NCI-H1694 (cell line): ENCODE results near the gene BAG3.
"Not testable (repeated sequence)": the region's sequence is repeated elsewhere in the genome, so short reads cannot be mapped to it uniquely, and the experiment has no call there.

Experiments
- DNase-seq: peaks from one replicate; lab custom pipeline; 2025; lab: John Stamatoyannopoulos, UW

BAG3 gene

GRCh38 chr10:119650692-119651513 lies at the start of gene BAG3:
Gene BAG3 (plus strand): TSS chr10:119651380. CDS start chr10:119651676, 296 bp downstream.
- DNase-seq, result no peak

- no peak for DNase-seq
Observed at GRCh38 chr10:119602241-119603095, 48.7 kb upstream of the BAG3 start.

DNA sequence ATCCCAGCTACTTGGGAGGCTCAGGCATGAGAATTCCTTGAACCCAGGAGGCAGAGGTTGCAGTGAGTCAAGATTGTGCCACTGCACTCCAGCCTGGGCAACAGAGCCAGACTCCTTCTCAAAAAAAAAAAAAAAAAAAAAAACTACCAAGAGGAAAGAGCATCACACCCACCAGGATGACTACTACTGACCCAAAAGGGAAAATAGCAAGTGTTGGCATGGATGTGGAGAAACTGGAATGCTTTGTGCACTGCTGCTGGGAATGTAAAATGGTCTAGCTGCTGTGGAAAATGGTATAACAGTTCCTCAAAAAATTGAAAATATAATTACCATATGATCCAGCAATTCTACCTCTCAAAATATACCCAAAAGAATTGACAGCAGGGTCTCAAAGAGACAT lies 46.7 kb upstream of the BAG3 start:
- no peak for DNase-seq

DNA sequence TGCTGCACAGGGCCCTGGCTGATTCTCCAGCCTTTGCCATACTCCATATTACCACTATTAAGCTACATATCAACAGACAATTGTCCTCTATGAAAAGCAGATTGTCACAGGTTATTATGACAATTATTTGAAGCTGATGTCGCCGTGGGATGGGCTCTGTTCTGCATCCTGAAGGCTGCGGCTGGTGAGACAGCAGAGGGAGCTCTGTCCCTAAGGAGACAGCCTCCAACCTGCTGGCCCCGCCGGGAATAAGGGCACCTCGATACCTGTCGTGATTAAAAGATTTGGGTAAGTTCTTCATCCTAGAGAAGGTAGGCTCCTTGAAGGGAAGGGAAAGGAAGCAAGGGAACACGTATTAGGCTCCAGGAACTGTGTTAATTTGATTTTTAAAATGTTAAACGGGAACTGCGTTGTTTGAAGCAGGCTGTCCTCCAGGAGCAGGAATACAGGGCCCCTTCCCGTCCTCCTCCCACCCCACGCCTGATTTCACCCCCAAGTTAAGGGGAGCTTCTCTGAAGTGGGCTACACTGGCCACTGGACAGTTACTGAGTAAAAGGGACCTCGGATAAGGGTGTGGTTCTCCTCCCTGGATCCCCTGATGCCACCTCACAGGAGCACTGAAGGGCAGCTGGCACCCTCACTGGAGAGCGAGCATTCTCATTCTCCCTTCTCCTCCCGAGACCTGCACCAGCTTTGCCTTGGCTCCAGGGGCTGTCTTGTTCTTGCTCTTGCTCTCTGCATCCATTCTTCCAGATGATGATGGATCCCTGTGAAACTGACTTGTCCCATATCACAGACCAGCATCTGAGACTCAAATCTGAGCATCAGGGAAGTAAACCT lies 42.6 kb upstream of the BAG3 start:
- DNase-seq, result no peak

DNA sequence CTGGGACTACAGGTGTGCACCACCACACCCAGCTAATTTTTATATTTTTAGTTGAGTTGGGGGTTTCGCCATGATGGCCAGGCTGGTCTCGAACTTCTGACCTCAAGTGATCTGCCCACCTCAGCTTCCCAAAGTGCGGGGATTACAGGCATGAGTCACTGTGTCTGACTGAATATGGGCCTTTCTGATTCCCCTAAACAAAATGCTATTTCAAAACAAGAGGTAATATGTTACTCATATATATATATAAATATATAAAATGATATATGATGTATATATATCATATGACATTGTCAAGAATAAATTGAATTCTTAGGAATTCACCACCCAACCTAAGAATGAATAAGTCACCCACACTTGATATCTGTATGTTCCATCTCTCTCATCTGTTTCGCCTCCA lies 41.7 kb upstream of the BAG3 start:
- no peak for DNase-seq

DNA sequence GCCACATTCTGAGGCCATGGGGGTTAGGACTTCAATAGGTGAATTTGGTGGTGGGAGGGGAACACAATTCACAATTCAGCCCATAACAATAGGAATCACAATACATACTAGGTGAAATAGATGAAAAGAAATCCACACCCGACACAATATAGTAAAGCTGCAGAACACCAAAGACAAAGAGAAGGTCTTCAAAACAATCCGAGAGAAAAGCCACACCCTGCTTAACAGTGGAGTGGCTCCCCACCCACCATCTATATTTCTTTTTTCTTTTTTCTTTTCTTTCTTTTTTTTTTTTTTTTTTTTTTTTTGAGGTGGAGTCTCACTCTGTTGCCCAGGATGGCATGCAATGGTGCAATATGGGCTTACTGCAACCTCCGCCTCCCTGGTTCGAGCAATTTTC lies 39.7 kb upstream of the BAG3 start:
- no peak for DNase-seq

GRCh38 chr10:119613741-119614140 lies 37.4 kb upstream of the BAG3 start:
- no peak for DNase-seq

GRCh38 chr10:119614686-119615085 lies 36.5 kb upstream of the BAG3 start:
- DNase-seq, result no peak

- no peak for DNase-seq
Observed at GRCh38 chr10:119616882-119617570, 34.2 kb upstream of the BAG3 start.

DNA sequence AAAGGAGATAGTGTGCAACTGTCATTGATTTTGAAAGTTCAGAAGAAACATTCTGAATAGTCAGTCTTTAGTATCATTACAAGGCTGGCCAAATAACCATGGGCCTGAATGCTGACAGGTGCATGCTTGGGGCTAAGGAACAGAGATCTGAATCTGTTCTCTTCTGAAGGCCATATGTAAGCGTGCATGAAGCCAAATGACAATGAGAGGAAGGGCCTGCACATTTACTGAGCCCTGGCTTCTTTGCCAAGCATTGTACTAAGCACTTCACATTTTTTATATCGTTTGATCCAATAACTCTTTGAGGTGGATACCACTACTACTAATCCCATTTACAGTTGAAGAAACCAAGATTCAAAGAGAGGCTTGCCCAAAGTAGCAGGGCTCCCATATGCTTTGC lies 32.0 kb upstream of the BAG3 start:
- no peak for DNase-seq

DNA sequence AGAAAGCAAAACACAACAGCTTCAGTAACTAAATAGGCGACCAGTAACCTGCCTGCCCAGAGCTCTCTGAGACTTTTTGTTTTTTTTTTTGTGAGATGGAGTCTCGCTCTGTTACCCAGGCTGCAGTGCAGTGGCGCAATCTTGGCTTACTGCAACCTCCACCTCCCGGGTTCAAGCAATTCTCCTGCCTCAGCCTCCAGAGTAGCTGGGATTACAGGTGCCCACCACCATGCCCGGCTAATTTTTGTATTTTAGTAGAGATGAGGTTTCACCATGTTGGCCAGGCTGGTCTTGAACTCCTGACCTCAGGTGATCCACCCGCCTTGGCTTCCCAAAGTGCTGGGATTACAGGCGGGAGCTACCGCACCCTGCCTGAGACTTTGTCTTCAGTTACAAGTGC lies 31.4 kb upstream of the BAG3 start:
- not testable (repeated sequence) for DNase-seq

- DNase-seq, result no peak
Observed at GRCh38 chr10:119620241-119621077, 30.7 kb upstream of the BAG3 start.

DNA sequence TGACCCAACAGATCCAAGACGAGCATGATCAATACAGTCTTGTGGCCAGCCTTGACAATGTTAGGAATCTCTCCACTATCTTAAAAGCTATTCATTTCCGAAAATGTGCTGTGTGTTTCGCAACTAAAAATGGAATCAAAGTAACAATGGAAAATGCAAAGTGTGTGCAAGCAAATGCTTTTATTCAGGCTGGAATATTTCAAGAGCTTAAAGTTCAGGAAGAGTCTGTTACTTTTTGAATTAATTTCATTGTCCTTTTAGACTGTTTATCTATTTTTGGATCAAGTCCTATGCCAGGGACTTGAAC lies 30.1 kb upstream of the BAG3 start:
- no peak for DNase-seq

DNA sequence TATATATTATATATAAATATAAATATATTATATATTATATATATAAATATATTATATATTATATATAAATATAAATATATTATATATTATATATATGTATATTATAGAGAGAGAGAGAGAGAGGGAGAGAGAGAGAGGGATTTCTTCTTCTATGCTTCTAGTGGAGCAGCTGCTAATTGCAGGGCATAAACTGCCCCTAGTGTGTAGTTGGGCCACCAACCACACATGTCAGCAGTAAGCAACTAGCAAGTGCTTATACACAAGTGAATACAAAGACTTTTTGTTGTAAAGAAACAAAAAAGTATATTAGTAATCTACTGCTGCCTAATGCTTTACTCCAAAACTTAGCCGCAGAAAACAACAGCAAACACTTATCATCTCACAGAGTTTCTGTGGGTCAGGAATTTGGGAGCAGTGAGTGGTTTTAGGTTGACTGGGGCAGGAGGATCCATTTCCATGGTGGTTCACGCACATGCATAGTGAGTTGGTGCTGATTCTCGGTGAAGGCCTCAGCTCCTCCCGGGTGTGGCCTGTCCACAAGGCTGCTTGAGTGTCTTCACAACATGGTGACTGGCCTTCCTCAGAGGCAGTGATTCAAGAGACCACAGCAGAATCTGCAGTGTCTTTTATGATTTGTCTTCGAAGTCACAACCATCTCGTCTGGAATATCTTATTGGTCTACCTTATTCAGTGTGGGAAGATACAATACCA lies 25.5 kb upstream of the BAG3 start:
- no peak for DNase-seq

DNA sequence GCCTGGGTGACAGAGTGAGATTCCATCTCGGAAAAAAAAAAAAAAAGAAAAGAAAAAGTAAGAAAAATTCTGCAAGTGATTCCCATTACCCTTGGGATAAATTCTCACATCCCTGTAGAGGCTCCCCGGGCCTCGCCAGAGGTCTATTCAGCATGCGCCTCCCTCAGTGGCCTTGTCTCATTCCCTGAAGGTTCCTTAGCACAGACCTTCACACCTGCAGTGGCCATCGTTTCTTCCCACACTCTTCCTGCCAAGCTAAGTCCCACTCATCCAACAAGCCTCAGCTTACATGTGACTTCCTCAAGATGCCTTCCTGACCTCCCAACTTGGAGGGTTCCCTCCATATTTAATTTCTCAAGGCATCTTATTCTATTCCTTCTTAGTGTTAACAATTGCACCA lies 20.9 kb upstream of the BAG3 start:
- DNase-seq, result no peak

DNA sequence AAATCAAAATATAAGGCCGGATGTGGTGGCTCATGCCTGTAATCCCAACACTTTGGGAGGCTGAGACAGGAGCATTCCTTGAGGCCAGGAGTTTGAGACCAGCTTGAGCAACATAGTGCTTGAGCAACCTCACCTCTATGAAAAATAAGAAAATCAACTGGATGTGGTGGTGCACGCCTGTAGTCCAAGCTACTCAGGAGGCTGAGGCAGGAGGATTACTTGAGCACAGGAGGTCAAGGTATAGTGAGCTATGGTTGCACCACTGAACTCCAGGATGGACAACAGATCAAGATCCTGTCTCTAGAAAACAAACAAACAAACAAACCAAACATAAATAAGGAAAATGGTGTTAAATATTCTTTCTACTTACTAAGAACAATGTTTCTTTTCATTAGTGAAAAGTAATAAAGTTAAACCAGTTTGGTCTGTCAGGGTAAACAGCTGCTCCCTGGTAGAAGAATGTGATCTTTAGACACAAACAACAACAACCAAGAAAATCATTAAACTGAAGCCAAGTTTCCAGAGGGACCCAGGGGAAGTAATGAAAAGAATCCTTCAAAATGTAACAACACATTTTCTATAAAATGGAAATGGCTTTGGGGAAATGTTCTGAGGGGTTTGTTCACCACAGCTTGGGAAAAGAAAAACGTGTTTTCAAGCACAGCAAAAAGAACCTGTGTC lies 17.5 kb upstream of the BAG3 start:
- DNase-seq, result no peak

GRCh38 chr10:119634219-119634544 lies 17.0 kb upstream of the BAG3 start:
- no peak for DNase-seq

DNA sequence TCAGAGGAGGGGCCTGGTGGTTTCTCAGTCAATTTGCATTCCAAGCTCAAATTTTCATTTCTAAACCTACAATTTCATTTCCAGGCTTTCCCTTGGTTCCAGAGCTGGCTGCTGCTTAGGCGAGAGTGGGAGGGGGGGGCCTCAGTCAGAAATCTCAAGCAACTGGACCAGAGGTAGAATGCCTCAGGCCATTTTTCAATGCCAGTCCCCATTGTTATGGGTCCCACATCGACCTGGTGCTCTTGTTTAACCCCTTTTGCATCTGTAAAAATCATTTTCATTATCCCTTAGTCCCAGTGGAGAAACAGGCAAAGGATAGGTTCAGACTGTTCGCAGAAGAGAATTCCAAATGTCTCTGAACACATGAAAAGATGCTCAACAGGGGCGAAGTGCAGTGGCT lies 13.5 kb upstream of the BAG3 start:
- DNase-seq, result no peak

- DNase-seq, result no peak
Observed at GRCh38 chr10:119638982-119639381, 12.2 kb upstream of the BAG3 start.

DNA sequence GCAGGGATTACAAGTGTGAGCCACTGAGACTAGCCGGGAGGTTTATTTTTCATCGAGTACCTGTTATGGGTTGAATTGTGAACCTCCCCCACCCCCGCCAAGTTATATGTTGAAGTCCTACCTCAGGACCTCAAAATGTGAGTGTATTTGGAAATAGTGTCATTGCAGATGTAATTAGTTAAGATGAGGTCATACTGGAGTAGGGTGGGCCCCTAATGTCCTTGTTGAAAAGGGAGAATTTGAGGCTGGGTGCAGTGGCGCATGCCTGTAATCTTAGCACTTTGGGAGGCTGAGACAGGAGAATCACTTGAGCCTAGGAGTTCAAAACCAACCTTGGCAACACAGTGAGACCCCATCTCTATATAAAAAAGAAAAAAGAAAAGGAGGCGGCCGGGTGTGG lies 10.8 kb upstream of the BAG3 start:
- DNase-seq, result no peak
